ENCODE results near the gene TANGO6. TPM values are rescaled to one million over a fixed set of nuclear protein-coding genes. Genes with fewer than 3 reads are reported as not detected.
A peak's percentile ranks its signal among the peaks of the same experiment; 100 is the strongest.
"Not testable (repeated sequence)": the region's sequence is repeated elsewhere in the genome, so short reads cannot be mapped to it uniquely, and the experiment has no call there.

TANGO6 gene
- total and polyA plus RNA-seq, 12 donors = 1.9 to 17.9 (median 10.9) TPM

- no peaks in the 10 kb centered on the region for H3K27me3 ChIP-seq
- H3K4me3 ChIP-seq = no peak overlapping the region
- intact Hi-C loops (cut with DNase I) = no loop called here
- H3K4me1 ChIP-seq (replicated peaks in 1 of 2) = no peaks in the 10 kb centered on the region
- H3K27ac ChIP-seq = no peak overlapping the region
- no peaks in the 10 kb centered on the region for H3K36me3 ChIP-seq (replicated peaks in 1 of 2)
- H3K9me3 ChIP-seq (replicated peaks in 1 of 3) = no peaks in the 10 kb centered on the region
- TF ChIP-seq POLR2A (IDR thresholded peaks at IDR 0.05) = no peak
- no peak for TF ChIP-seq CTCF (IDR thresholded peaks at IDR 0.05)
- no peak for DNase-seq
- 90 to 100% (median 92%) methylated on average over 1 of the region's 1 CpG for WGBS, 4 donors
Observed at GRCh38 chr16:68834550-68834949, 8.8 kb upstream of the TANGO6 start.

- H3K27ac ChIP-seq = no peak overlapping the region
- intact Hi-C loops (cut with DNase I) = no loop called here
- 74 to 81% (median 78%) methylated on average over 5 of the region's 5 CpGs for WGBS, 4 donors
- H3K27me3 ChIP-seq = no peaks in the 10 kb centered on the region
- H3K4me1 ChIP-seq (replicated peaks in 1 of 2) = no peaks in the 10 kb centered on the region
- no peaks in the 10 kb centered on the region for H3K36me3 ChIP-seq (replicated peaks in 1 of 2)
- H3K4me3 ChIP-seq = no peak overlapping the region
- no peak for DNase-seq
- H3K9me3 ChIP-seq (replicated peaks in 1 of 3) = no peaks in the 10 kb centered on the region
- TF ChIP-seq POLR2A (IDR thresholded peaks at IDR 0.05) = no peak
- TF ChIP-seq CTCF (IDR thresholded peaks at IDR 0.05) = no peak
Observed at GRCh38 chr16:68835970-68836369, 7.4 kb upstream of the TANGO6 start.

- DNase-seq = no peak
- Histone ChIP-seq H3K4me3 (no peak overlapping the region), H3K4me1 (replicated peaks in 1 of 2) (peaks cover 0 to 5% of the 10 kb centered on the region in 2 donors), H3K27ac (no peak overlapping the region), H3K9me3 (replicated peaks in 1 of 3) (no peaks in the 10 kb centered on the region), H3K27me3 (no peaks in the 10 kb centered on the region), H3K36me3 (replicated peaks in 1 of 2) (no peaks in the 10 kb centered on the region)
- WGBS, 4 donors = 54 to 76% (median 70%) methylated on average over 4 of the region's 4 CpGs
- intact Hi-C loops (cut with DNase I) = loop anchor here (10.0 kb wide), 1 partner anchor 285 kb away; no protein-coding TSS in a partner anchor
- TF ChIP-seq POLR2A (IDR thresholded peaks at IDR 0.05) = no peak
Observed at GRCh38 chr16:68839831-68840230, 3.5 kb upstream of the TANGO6 start.

GRCh38 chr16:68842964-68843481, 308 bp upstream of the TANGO6 start:
- H3K27me3 ChIP-seq; H3K9me3 ChIP-seq (replicated peaks in 1 of 3); H3K36me3 ChIP-seq (replicated peaks in 1 of 2); H3K4me1 ChIP-seq (replicated peaks in 1 of 2): not testable (repeated sequence)
- WGBS, 4 donors = 54 to 56% (median 55%) methylated on average over 23 of the region's 23 CpGs
- DNase-seq = peak in 1 of 7 donors; percentile 49
- H3K4me3 ChIP-seq = peak overlapping the region in 3 of 4 donors; percentile 80 to 97 (median 85)
- H3K27ac ChIP-seq = peak overlapping the region in 2 of 5 donors; percentile 83 to 91
- intact Hi-C loops (cut with DNase I) = loop anchor here (10.0 kb wide), 1 partner anchor 282 kb away; no protein-coding TSS in a partner anchor

GRCh38 chr16:68844211-68844564, 857 bp downstream of the TANGO6 start:
- DNase-seq = peak in 1 of 7 donors; percentile 43
- no peaks in the 10 kb centered on the region for H3K9me3 ChIP-seq (replicated peaks in 1 of 3)
- no peak for TF ChIP-seq CTCF (IDR thresholded peaks at IDR 0.05)
- H3K4me1 ChIP-seq (replicated peaks in 1 of 2) = peaks cover 0 to 5% of the 10 kb centered on the region in 2 donors
- intact Hi-C loops (cut with DNase I) = loop anchor here (10.0 kb wide), 1 partner anchor 281 kb away; no protein-coding TSS in a partner anchor
- H3K4me3 ChIP-seq = peak overlapping the region in 2 of 4 donors; percentile 80 to 85
- no peaks in the 10 kb centered on the region for H3K27me3 ChIP-seq
- peak overlapping the region in 3 of 5 donors; percentile 75 to 91 (median 83) for H3K27ac ChIP-seq
- 5 to 9% (median 7%) methylated on average over 6 of the region's 6 CpGs for WGBS, 4 donors
- no peaks in the 10 kb centered on the region for H3K36me3 ChIP-seq (replicated peaks in 1 of 2)

Measured in adrenal gland (tissue), 12 donors.